ENCODE results near the gene CYSRT1. TPM values are rescaled to one million over a fixed set of nuclear protein-coding genes. Genes with fewer than 3 reads are reported as not detected.

Gene CYSRT1
- total and polyA plus RNA-seq, 8 donors = 0.92 to 47.3 (median 3.4) TPM; not detected in 3

- Histone ChIP-seq H3K36me3 (peaks cover 52 to 69% (median 60%) of the 10 kb centered on the region in 4 donors), H3K27me3 (peaks cover 0 to 13% (median under 1%) of the 10 kb centered on the region in 3 donors), H3K27ac (no peak overlapping the region), H3K4me1 (peaks cover 10 to 30% (median 25%) of the 10 kb centered on the region in 4 donors), H3K9me3 (no peaks in the 10 kb centered on the region), H3K4me3 (no peak overlapping the region)
- DNase-seq = no peak
- WGBS, 5 donors = 90 to 96% (median 91%) methylated on average over 15 to 23 of the region's 23 CpGs
- intact Hi-C loops (cut with DNase I; ENCODE audit: low total_unique reads) = no loop called here
- TF ChIP-seq POLR2AphosphoS5 (IDR thresholded peaks at IDR 0.05) (no peak), EP300 (IDR thresholded peaks at IDR 0.05) (no peak), CTCF (IDR thresholded peaks at IDR 0.05) (no peak)
Measured at GRCh38 chr9:137178201-137178938, 46.6 kb upstream of the CYSRT1 start.

GRCh38 chr9:137178939-137179630 is 45.9 kb upstream of the CYSRT1 start:
- Histone ChIP-seq H3K27me3 (peaks cover 0 to 6% (median 0%) of the 10 kb centered on the region in 3 donors), H3K9me3 (no peaks in the 10 kb centered on the region), H3K4me3 (no peak overlapping the region), H3K27ac (no peak overlapping the region), H3K4me1 (peaks cover 10 to 26% (median 18%) of the 10 kb centered on the region in 4 donors), H3K36me3 (peaks cover 59 to 76% (median 67%) of the 10 kb centered on the region in 4 donors)
- 91 to 93% (median 92%) methylated on average over 17 to 19 of the region's 19 CpGs for WGBS, 5 donors
- TF ChIP-seq CTCF (IDR thresholded peaks at IDR 0.05) = no peak
- TF ChIP-seq EP300 (IDR thresholded peaks at IDR 0.05) = no peak
- no peak for TF ChIP-seq POLR2AphosphoS5 (IDR thresholded peaks at IDR 0.05)
- no peak for TF ChIP-seq POLR2A (IDR thresholded peaks at IDR 0.05)
- intact Hi-C loops (cut with DNase I; ENCODE audit: low total_unique reads) = no loop called here
- DNase-seq = no peak

GRCh38 chr9:137179761-137180160 is 45.2 kb upstream of the CYSRT1 start:
- Histone ChIP-seq H3K27me3 (no peaks in the 10 kb centered on the region), H3K4me1 (peaks cover 5 to 22% (median 13%) of the 10 kb centered on the region in 4 donors), H3K36me3 (peaks cover 66 to 83% (median 74%) of the 10 kb centered on the region in 4 donors), H3K27ac (no peak overlapping the region), H3K9me3 (no peaks in the 10 kb centered on the region), H3K4me3 (no peak overlapping the region)
- WGBS, 5 donors = 88 to 99% (median 97%) methylated on average over 11 to 17 of the region's 17 CpGs
- intact Hi-C loops (cut with DNase I; ENCODE audit: low total_unique reads) = loop anchor here (10.0 kb wide), 2 partner anchors 55 to 65 kb away; partner anchors contain the start of genes DPP7 and SLC34A3
- TF ChIP-seq POLR2A (IDR thresholded peaks at IDR 0.05) (no peak), EP300 (IDR thresholded peaks at IDR 0.05) (no peak), POLR2AphosphoS5 (IDR thresholded peaks at IDR 0.05) (no peak), CTCF (IDR thresholded peaks at IDR 0.05) (no peak)
- no peak for DNase-seq

- Histone ChIP-seq H3K27me3 (no peaks in the 10 kb centered on the region), H3K36me3 (peaks cover 71 to 90% (median 81%) of the 10 kb centered on the region in 4 donors), H3K4me1 (peaks cover 0 to 22% (median 10%) of the 10 kb centered on the region in 4 donors), H3K4me3 (no peak overlapping the region), H3K27ac (no peak overlapping the region), H3K9me3 (no peaks in the 10 kb centered on the region)
- no peak for DNase-seq
- intact Hi-C loops (cut with DNase I; ENCODE audit: low total_unique reads) = loop anchor here (10.0 kb wide), 2 partner anchors 54 to 66 kb away; partner anchors contain the start of genes DPP7 and SLC34A3
- 89 to 96% (median 93%) methylated on average over 3 to 20 of the region's 20 CpGs for WGBS, 5 donors
- TF ChIP-seq POLR2AphosphoS5 (IDR thresholded peaks at IDR 0.05) (no peak), EP300 (IDR thresholded peaks at IDR 0.05) (no peak), CTCF (IDR thresholded peaks at IDR 0.05) (no peak), POLR2A (IDR thresholded peaks at IDR 0.05) (no peak)
Measured at GRCh38 chr9:137180491-137180890, 44.5 kb upstream of the CYSRT1 start.
